Kidney (tissue), 14 donors: ENCODE data around the gene ADAP2. TPM values are rescaled to one million over a fixed set of nuclear protein-coding genes. Genes with fewer than 3 reads are reported as not detected.

ENCODE experiments used
- DNase-seq, 5 donors: peaks; one replicate each; pipeline ENCODE4 v3.0.0-alpha.2; 2013 to 2020
- FAIRE-seq: peaks from 2 replicates; lab custom pipeline; 2012; peaks lifted over from hg19 to GRCh38; lab: Jason Lieb, UNC
- H3K27ac ChIP-seq, 2 donors: one replicate each; pipeline ENCODE4 v1.7.0; 2013; ENCODE audit warnings: low read depth in 2 of 2, low read length in 2 of 2, inconsistent platforms in 1 of 2
- H3K27me3 ChIP-seq: one replicate; pipeline ENCODE4 v1.7.1; 2013; ENCODE audit warnings: low read length, inconsistent platforms; ENCODE audit not compliant: control insufficient read depth, insufficient read depth
- H3K36me3 ChIP-seq, 3 donors: one replicate each; pipeline versions ENCODE4 v1.7.0 to v1.7.1; 2013; ENCODE audit warnings: low read length in 3 of 3, control low read depth in 1 of 3, inconsistent platforms in 1 of 3; ENCODE audit not compliant: insufficient read depth in 3 of 3, control insufficient read depth in 2 of 3
- H3K4me1 ChIP-seq, 3 donors: one replicate each; pipeline versions ENCODE4 v1.7.0 to v1.7.1; 2013; ENCODE audit warnings: low read length in 3 of 3, inconsistent platforms in 1 of 3, low read depth in 1 of 3; ENCODE audit not compliant: control insufficient read depth in 2 of 3, insufficient read depth in 2 of 3
- H3K4me3 ChIP-seq, 3 donors: one replicate each; pipeline versions ENCODE4 v1.7.0 to v1.8.1; 2013; ENCODE audit warnings: low read length in 3 of 3, control low read depth in 1 of 3, inconsistent platforms in 1 of 3
- H3K9ac ChIP-seq, 3 donors: one replicate each; pipeline versions ENCODE4 v1.7.0 to v1.7.1; 2013; ENCODE audit warnings: low read length in 3 of 3, control low read depth in 1 of 3, inconsistent platforms in 1 of 3
- H3K9me3 ChIP-seq, 3 donors: one replicate each; pipeline versions ENCODE4 v1.7.0 to v1.7.1; 2013; ENCODE audit warnings: low read length in 3 of 3, control low read depth in 1 of 3, inconsistent platforms in 1 of 3; ENCODE audit not compliant: control insufficient read depth in 2 of 3, insufficient read depth in 1 of 3
- intact Hi-C: fragments of 100-400 bp; cut with DNase I; formaldehyde crosslinking; loops from one replicate; pipeline ENCODE4 v1.11.1; 2022
- polyA plus RNA-seq: library from polyadenylated mRNA; stranded (reverse); fragments of 350-450 nt; fragmentation: Illumina TruSeq; extraction: RNeasy Lipid Tissue Mini Kit (QIAGEN cat#74804); gene quantifications from one replicate; pipeline ENCODE4 v1.2.3, GENCODE V29; 2014; ENCODE audit warnings: low read depth, low replicate concordance; ENCODE audit not compliant: insufficient read depth
- total RNA-seq: library from RNA; stranded (reverse); fragmentation: NEBNext Ultra II Directional; extraction: Animal tissue kit (Norgen Biotek cat#: 25700); gene quantifications from one replicate; pipeline ENCODE4 v1.2.1, GENCODE V29; 2021
- TF ChIP-seq, protein P1 (sequence below): IDR thresholded peaks from 3 replicates; pipeline ENCODE4 v1.5.1; 2012; ENCODE audit warnings: mild to moderate bottlenecking, moderate library complexity, borderline replicate concordance; ENCODE audit not compliant: insufficient read depth; ENCODE audit errors: extremely low read depth
- donor health status: control.
- donor health status: control.
- donor health status: control.
- donor health status: control.
- donor health status: control.
- donor health status: DM: yes; HTN: yes; CAD: no.
- donor health status: Normal renal cell carcinoma (clear cell type).

ADAP2 gene
- total and polyA plus RNA-seq, 2 donors from 2014 or later: 6.5 to 24.8 TPM

- Histone ChIP-seq H3K9ac (no peak overlapping the region), H3K9me3 (no peaks in the 10 kb centered on the region), H3K27me3 (no peaks in the 10 kb centered on the region), H3K4me3 (no peak overlapping the region), H3K36me3 (peaks cover 0 to 15% (median 6%) of the 10 kb centered on the region in 3 donors), H3K27ac (no peak overlapping the region), H3K4me1 (no peaks in the 10 kb centered on the region)
- no peak for DNase-seq
- intact Hi-C loops: no loop called here
- no peak for FAIRE-seq
- TF ChIP-seq, protein P1, sequence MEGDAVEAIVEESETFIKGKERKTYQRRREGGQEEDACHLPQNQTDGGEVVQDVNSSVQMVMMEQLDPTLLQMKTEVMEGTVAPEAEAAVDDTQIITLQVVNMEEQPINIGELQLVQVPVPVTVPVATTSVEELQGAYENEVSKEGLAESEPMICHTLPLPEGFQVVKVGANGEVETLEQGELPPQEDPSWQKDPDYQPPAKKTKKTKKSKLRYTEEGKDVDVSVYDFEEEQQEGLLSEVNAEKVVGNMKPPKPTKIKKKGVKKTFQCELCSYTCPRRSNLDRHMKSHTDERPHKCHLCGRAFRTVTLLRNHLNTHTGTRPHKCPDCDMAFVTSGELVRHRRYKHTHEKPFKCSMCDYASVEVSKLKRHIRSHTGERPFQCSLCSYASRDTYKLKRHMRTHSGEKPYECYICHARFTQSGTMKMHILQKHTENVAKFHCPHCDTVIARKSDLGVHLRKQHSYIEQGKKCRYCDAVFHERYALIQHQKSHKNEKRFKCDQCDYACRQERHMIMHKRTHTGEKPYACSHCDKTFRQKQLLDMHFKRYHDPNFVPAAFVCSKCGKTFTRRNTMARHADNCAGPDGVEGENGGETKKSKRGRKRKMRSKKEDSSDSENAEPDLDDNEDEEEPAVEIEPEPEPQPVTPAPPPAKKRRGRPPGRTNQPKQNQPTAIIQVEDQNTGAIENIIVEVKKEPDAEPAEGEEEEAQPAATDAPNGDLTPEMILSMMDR: no peak
Observed at GRCh38 chr17:30981531-30982519, 60.1 kb downstream of the ADAP2 start.

- H3K9ac ChIP-seq: no peak overlapping the region
- FAIRE-seq (no peak), DNase-seq (no peak)
- H3K27me3 ChIP-seq: no peaks in the 10 kb centered on the region
- no peak overlapping the region for H3K27ac ChIP-seq
- TF ChIP-seq, protein P1: no peak
- no peaks in the 10 kb centered on the region for H3K9me3 ChIP-seq
- no peak overlapping the region for H3K4me3 ChIP-seq
- no peaks in the 10 kb centered on the region for H3K4me1 ChIP-seq
- H3K36me3 ChIP-seq: peaks cover 0 to 15% (median 6%) of the 10 kb centered on the region in 3 donors
- intact Hi-C loops: no loop called here
Observed at GRCh38 chr17:30982855-30983254, 61.1 kb downstream of the ADAP2 start.

DNA sequence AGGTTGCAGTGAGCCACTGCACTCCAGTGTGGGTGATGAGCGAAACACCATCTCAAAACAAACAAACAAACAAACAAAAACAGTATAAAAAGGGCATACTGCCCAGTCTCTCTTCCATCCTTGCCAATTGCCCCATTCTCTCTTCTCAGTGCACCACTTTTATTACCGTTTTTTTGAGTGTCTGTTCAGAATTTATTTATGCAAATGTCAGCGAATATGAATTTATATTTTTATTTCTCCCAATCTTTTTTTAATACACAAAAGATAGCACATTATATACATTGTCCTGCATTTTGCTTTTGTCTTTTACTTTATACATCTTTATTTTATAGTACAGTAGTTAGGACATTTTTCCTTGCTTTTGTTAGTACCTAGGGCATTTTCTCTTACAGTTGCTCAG lies 68.7 kb downstream of the ADAP2 start:
- H3K4me1 ChIP-seq: no peaks in the 10 kb centered on the region
- no peak for DNase-seq
- TF ChIP-seq, protein P1: no peak
- H3K4me3 ChIP-seq: no peak overlapping the region
- intact Hi-C loops: no loop called here
- H3K27me3 ChIP-seq: no peaks in the 10 kb centered on the region
- no peak for FAIRE-seq
- no peak overlapping the region for H3K9ac ChIP-seq
- peaks cover 0 to 15% (median 8%) of the 10 kb centered on the region in 3 donors for H3K36me3 ChIP-seq
- H3K27ac ChIP-seq: no peak overlapping the region
- no peaks in the 10 kb centered on the region for H3K9me3 ChIP-seq
